ENCODE measurements around the gene RCAN1.

- TF ChIP-seq MYC (IDR thresholded peaks at IDR 0.05; ENCODE audit: low read depth, low read length) (no peak), POLR2A (IDR thresholded peaks at IDR 0.05; ENCODE audit: extremely low read depth, insufficient read length) (no peak), CTCF (IDR thresholded peaks at IDR 0.05; ENCODE audit: low read depth, low read length) (no peak)
These were observed 69.6 kb downstream of the RCAN1 start for GRCh38 chr21:34545079-34545884.

All from NB4 (cell line).